ENCODE results near the gene HIPK2.
"Not testable (repeated sequence)": the region's sequence is repeated elsewhere in the genome, so short reads cannot be mapped to it uniquely, and the experiment has no call there.

The HIPK2 gene

DNA sequence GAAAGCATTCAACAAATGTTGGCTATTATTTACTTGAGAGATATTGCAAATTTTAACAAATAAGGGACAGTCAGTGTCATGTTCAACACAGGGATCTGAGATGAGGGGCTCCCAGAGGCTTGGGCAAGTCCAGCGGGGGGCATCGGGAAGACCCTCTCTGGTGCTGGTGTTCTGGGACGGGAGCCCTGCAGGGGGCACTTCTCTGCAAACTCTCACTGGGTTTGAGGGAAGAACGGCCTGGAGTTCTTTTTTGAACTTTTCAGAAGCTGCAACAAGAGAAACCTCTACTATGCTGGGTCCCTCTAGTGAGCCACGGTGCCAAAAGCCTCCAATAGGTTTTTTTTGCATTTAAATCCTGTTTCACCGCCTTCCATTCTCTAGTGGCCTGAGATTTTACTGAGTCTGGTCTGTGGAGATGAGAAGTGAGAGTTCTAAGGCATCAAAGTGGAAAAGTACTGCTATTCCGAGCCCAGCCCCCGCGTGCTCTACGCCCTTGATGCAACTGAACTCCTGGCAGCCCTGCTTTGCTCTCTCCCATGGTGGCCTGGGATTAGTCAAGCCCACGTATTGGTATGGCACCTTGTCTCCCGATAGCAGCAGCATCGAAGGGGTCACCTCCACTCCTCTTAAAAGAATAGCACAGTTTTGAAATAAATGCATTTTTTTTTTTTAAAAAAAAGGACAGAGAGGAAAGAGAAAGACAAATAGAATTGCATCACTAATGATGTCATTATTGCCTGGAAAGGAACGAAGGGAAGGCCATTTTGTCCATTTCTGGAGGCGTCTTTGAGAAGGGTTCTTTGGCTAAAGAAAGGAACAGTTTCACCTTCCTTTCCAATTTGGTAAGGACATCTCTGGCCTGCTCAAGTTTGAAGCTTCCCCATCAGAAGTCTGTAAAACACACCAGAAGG lies 210.8 kb downstream of the HIPK2 start:
- no peak for DNase-seq (ENCODE audit: low read depth)

DNA sequence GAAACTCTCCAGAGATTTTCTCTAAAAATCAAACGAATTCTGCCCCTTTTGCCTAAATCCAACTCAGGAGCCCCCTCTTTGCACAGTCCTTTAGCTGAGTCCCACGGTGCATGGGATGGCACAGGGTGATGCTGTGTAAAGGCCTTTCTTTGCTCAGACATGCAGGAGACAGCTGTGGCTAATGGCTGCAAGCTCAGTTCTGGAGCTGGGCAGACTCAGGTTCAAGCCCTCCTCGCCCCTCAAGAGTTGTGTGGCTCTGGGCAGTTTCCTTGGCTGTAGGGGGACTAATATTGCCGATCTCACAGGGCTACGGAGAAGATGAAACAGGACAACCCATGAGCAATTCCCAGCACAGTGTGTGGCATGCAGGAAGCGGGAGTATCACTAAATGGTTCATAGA lies 211.7 kb downstream of the HIPK2 start:
- DNase-seq (ENCODE audit: low read depth): no peak

GRCh38 chr7:139563856-139564255 lies 213.9 kb downstream of the HIPK2 start:
- DNase-seq (ENCODE audit: low read depth): no peak

- no peak for DNase-seq (ENCODE audit: low read depth)
Measured at GRCh38 chr7:139562961-139563565, 214.7 kb downstream of the HIPK2 start.

- no peak for DNase-seq (ENCODE audit: low read depth)
Measured at GRCh38 chr7:139562491-139562890, 215.3 kb downstream of the HIPK2 start.

DNA sequence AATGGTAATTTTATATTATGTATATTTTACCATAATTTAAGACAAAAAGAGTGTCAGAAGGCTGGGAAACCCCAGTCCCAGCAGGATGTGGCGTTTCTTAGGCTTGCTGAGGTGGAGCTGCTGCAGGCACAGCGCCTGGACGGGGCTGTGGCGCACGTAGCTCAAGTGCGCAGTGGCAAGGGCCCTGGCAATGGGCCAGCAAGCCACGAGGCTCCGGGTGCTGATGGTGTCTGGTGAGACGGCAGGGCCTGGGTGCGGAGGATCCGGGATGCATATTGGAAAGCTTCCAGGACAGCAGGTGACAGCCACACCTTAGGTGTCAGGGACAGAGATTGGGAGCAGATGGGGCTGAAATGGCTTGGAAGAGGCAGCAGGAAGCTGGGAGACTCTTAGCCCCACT lies 217.1 kb downstream of the HIPK2 start:
- no peak for DNase-seq (ENCODE audit: low read depth)

DNA sequence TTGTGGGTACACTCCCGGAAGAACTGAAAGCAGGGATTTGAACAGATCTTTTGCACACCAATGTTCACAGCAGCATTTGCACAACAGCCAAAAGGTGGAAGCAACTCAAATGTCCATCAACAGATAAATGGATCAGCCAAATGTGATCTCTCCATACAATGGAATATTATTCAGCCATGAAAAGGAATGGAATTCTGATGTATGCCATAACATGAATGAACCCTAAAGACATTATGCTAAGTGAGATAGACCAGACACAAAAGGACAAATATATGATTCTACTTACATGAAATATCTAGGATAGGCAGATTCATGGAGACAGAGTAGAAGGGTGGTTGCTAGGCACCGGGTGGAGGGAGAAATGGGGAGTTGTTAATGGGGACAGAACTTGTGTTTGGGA lies 217.6 kb downstream of the HIPK2 start:
- DNase-seq (ENCODE audit: low read depth): no peak

DNA sequence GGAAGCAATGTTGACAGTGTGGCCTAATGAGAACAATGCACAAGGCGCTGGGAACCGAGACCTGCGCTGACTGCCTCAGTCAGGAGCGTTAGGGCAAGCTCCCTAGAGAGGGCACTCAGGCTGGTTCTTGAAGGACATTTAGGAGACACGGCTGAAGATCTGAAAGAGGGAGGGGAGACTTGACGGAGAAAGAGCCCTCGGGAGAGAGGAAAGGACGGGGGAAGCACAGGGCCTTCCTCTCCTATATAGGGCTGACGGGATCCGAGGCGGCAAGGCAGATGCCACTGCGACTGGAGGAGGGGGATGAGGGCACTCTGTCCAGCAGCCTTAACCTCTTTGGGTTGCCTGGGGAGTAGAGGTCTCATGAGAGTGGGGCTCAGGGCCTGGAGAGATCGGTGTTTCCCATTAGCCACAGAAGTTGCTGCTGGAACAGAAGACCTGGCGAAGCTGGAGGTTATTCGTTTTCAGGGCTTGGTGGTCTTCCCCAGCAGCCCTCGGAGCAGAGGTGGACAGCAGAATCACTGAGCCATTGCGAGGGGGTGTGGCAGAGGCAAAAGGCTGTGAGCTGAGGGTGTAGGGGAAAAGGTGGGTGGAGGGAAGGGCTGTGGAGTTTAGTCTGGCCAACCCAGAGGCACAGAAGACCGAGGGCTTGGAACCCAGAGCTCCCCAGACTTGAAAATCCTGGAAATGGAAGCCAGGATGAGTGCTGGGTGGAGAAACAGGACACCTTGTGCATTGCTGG lies 218.3 kb downstream of the HIPK2 start:
- no peak for DNase-seq (ENCODE audit: low read depth)

GRCh38 chr7:139557857-139558581 lies 219.8 kb downstream of the HIPK2 start:
- DNase-seq (ENCODE audit: low read depth): no peak

- not testable (repeated sequence) for DNase-seq (ENCODE audit: low read depth)
Measured at GRCh38 chr7:139553991-139554700, 223.7 kb downstream of the HIPK2 start.

GRCh38 chr7:139548302-139549028 lies 229.3 kb downstream of the HIPK2 start:
- DNase-seq (ENCODE audit: low read depth): no peak

- no peak for DNase-seq (ENCODE audit: low read depth)
Measured at GRCh38 chr7:139544645-139545044, 233.2 kb downstream of the HIPK2 start.

DNA sequence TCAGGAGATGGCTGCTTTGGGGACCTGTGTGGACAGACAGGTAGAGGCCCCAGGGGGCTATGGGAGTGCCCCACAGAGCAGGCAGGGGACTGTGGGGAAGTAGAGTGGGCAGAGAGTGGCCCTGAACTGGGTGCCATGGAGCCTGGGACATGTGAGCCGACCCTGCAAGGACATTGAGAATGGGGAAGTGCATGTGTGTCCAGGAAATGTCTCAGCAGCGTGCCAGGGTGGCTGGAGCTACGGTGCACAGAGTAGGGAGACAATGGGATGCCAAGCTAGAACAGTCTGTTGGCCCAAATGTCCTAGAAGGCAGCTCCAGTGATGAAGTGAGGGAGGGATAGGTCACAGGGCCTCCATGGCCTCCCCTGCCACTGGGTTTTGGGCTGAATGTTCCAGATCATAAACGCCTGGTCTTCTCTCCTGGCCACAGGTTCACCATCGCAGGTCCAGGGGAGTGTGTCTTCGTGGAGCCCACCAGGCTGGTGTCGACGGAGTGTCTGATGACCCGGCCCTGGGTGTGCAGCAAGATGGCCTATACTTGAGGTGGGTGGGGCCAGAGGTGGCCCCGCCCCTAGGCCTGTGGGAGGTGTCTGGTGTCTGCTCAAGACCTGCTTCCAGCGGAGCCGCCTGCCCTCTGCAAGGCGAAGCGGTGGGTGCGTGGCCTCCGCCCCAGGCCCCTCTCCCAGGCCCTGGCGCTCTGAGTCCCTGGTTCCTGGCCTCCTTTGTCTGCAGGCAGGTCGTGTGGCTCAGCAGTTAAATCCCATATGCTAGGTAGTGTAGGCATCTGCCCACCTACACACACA lies 233.8 kb downstream of the HIPK2 start:
- peak; percentile 17 for DNase-seq (ENCODE audit: low read depth)

DNA sequence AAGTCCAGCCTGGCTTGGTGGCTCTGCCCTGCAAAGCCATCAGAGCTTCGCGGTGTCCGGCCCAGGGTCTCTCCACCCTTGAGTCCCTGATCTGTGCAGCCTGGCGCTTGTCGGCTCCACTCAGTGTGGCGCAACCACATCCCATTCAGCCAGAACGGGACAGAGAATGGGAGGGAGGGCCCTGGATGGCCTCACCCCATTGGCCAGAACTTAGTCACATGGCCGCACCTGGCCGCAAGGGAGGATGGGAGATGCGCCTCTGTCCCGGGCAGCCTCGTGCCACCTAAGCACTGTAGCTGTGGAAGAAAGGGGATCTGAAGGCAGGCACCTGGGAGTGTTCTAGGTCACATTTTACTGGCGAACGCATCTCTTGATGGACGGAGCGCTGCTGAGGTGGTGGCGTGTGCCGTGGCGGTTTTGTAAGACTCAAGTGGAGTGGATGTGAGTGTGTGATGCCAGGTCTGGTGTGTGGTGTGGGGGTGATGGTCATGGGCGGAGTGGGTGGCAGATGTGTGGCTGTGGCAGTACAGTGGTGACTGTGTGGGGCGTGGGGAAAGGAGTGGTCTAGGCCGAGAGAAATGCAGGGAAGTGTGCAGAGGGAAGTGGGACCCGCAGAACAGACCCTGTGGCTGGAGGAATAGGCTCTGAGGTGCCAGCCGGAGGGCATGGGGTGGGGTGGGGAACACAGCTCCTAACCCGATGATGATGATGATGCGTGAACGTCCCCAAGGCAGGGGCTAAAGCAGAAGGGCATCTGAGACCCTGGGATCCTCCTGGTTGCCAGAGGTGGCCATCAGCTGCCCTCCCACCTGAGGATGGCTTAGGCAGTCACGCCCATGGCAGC lies 235.3 kb downstream of the HIPK2 start:
- DNase-seq (ENCODE audit: low read depth): no peak

DNA sequence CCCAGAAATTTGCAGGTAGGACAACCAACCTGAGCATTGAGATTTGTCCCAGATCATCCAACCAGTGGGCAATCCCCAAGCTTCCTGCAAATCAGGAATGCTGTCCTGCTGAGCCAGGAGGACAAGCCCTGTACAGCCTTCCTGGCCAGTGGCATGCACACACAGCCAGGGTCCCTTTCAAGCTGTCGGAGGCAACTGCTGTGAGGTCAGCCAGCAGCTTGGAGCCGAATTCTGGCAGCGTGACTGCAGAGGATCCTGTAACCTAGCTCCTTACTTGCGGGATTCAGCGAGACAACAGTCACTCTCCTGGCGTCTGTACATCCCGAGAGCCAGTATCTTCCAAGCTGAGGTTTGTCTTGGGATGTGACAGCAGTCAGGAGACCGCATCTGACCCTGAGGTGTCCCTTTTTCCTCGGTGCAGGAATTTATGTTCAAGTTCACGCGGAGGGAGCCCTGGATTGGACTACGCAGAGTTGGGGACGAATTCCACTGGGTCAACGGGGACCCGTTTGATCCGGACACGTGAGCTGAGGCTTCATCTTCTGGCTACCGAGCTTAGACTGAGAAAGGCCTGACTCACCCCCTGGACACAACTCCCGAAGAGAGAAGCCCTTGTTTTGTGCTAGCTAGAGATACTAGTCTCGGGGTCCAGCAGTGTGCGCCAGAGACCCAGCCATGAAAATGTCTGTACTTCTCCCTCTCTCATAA lies 236.0 kb downstream of the HIPK2 start:
- no peak for DNase-seq (ENCODE audit: low read depth)

DNA sequence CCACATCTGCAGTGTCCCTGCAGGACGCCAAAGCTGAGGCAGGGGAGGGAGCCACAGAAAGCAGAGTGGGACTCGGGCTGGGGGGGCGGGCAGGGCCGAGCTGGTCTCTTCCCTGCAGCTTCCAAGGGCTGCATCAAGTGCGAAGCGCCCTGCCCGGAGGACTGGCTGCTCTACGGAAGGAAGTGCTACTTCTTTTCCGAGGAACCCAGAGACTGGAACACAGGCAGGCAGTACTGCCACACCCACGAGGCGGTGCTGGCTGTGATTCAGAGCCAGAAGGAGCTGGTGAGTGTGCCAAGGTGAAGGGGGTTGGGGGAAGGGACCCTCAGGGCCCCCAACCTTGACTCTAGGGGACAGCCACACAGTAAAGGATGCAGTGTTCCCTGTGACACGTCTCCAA lies 237.6 kb downstream of the HIPK2 start:
- no peak for DNase-seq (ENCODE audit: low read depth)

GRCh38 chr7:139538881-139539635 lies 238.7 kb downstream of the HIPK2 start:
- no peak for DNase-seq (ENCODE audit: low read depth)

- no peak for DNase-seq (ENCODE audit: low read depth)
Measured at GRCh38 chr7:139536152-139536551, 241.6 kb downstream of the HIPK2 start.

Measured in CMK (cell line).